GM12878 (cell line): ENCODE data around the gene RSRC1. TPM values are rescaled to one million over a fixed set of nuclear protein-coding genes. Genes with fewer than 3 reads are reported as not detected.

ENCODE experiments used
- BCLAF1 ChIP-seq: fragments of 450-650 bp; IDR thresholded peaks from 2 replicates; pipeline ENCODE4 v1.6.1; 2017; ENCODE audit warnings: antibody characterized with exemption, mild to moderate bottlenecking, moderate library complexity
- CBX5 ChIP-seq: sonication (generic); IDR thresholded peaks from 2 replicates; pipeline ENCODE4 v1.6.1; 2016; ENCODE audit warnings: low read depth, moderate library complexity, mild to moderate bottlenecking, inconsistent platforms
- HDAC6 ChIP-seq: fragments of 200-600 bp; sonication (generic); IDR thresholded peaks from one replicate; pipeline ENCODE4 v1.8.0; 2017; ENCODE audit warnings: antibody characterized with exemption; ENCODE audit not compliant: unreplicated experiment
- MAX ChIP-seq: IDR thresholded peaks from 2 replicates; pipeline ENCODE4 v1.6.1; 2012; ENCODE audit warnings: low read depth, low read length, improper control_type of control experiment
- MLLT1 ChIP-seq: fragments of 450-650 bp; IDR thresholded peaks from 2 replicates; pipeline ENCODE4 v1.6.1; 2016; ENCODE audit warnings: mild to moderate bottlenecking
- MTA3 ChIP-seq: IDR thresholded peaks from 2 replicates; pipeline ENCODE4 v1.6.1; 2012; ENCODE audit warnings: low read length, inconsistent platforms, borderline replicate concordance
- RFX5 ChIP-seq: IDR thresholded peaks from 2 replicates; pipeline ENCODE4 v1.6.1; 2011; ENCODE audit warnings: low read depth, low read length, improper control_type of control experiment
- SRF ChIP-seq, 2 experiments: IDR thresholded peaks; 2 replicates each; pipeline ENCODE4 v1.6.1; 2011; ENCODE audit warnings: low read depth in 2 of 2, low read length in 2 of 2, mild to moderate bottlenecking in 1 of 2, moderate library complexity in 1 of 2
- TARDBP ChIP-seq: IDR thresholded peaks from 2 replicates; pipeline ENCODE4 v1.6.1; 2016; ENCODE audit warnings: borderline replicate concordance
- TCF12 ChIP-seq: IDR thresholded peaks from 2 replicates; pipeline ENCODE4 v1.6.1; 2011; ENCODE audit warnings: low read depth, mild to moderate bottlenecking, low read length
- TCF3 ChIP-seq: IDR thresholded peaks from 2 replicates; pipeline ENCODE4 v1.6.1; 2012; ENCODE audit warnings: low read depth, mild to moderate bottlenecking, low read length, borderline replicate concordance; ENCODE audit not compliant: insufficient read depth
- ZBTB33 ChIP-seq: fragments of 450-650 bp; IDR thresholded peaks from 2 replicates; pipeline ENCODE4 v1.6.1; 2017; ENCODE audit warnings: mild to moderate bottlenecking
- ZBTB4 ChIP-seq: fragments of 450-650 bp; formaldehyde crosslinking; IDR thresholded peaks from 2 replicates; pipeline ENCODE4 v1.4.0; 2022; ENCODE audit warnings: mild to moderate bottlenecking, moderate library complexity
- ZBTB40 ChIP-seq: fragments of 450-650 bp; IDR thresholded peaks from 2 replicates; pipeline ENCODE4 v1.6.1; 2016; ENCODE audit warnings: mild to moderate bottlenecking, moderate library complexity, borderline replicate concordance
- ZNF24 ChIP-seq: fragments of 450-650 bp; IDR thresholded peaks from 2 replicates; pipeline ENCODE4 v1.6.1; 2017; ENCODE audit warnings: antibody characterized with exemption, mild to moderate bottlenecking
- polyA plus RNA-seq, 11 experiments: library from polyadenylated mRNA; depleted of rRNA in 4 of 11; unstranded in 6 of 11; stranded (reverse) in 5 of 11; fragments of >200 nt; fragmentation: Nextera tagmentation in 4 of 11; fragmentation: Illumina TruSeq in 1 of 11; extraction: Ambion mirVana in 4 of 11; extraction: Trizol in 1 of 11; gene quantifications; 1 replicate in 1 of 11; 2 replicates in 10 of 11; pipeline versions ENCODE4 v1.2.1 to v1.2.3, GENCODE V29; 2011 to 2016; ENCODE audit warnings: inconsistent platforms in 2 of 11, missing spikeins in 2 of 11, low read depth in 1 of 11
- total RNA-seq, 4 experiments: library from RNA; depleted of rRNA in 3 of 4; stranded (reverse); fragments of >200 nt in 3 of 4; fragmentation: Illumina TruSeq in 1 of 4; extraction: Trizol in 1 of 4; gene quantifications; 2 replicates each; pipeline versions ENCODE4 v1.2.1 to v1.2.3, GENCODE V29; 2013 to 2021

Gene RSRC1
- total and polyA plus RNA-seq, 10 of the 15 experiments (the other 5 are each of a cell fraction or from before 2014, with no cell fraction given), result 16.4 to 85.9 (median 42.0) TPM

GRCh38 chr3:158097593-158098308, 12.1 kb upstream of the RSRC1 start (continued):
- TF ChIP-seq ZBTB40 (0 out of 2 replicates have a peak, but pooled peaks have one; percentile 34), CBX5 (no peak; the same call in 1 of the 2 replicates), MLLT1 (no peak), SRF (IDR thresholded peaks at IDR 0.05; ENCODE audit: low read depth in 2 of 2, low read length in 2 of 2) (no peak), ZBTB33 (no peak), TARDBP (no peak), TCF12 (peak; percentile 90), MAX (peak; percentile 69; the same call in 1 of the 2 replicates), TCF3 (peak; percentile 93), HDAC6 (no peak), ZNF24 (no peak), BCLAF1 (no peak), ZBTB4 (no peak), RFX5 (no peak), MTA3 (no peak)
